Parathyroid adenoma (tissue), 2 donors: ENCODE measurements around the gene KRTAP5-7.
"Not testable (repeated sequence)": the region's sequence is repeated elsewhere in the genome, so short reads cannot be mapped to it uniquely, and the experiment has no call there.

ENCODE experiments used
- H2AFZ ChIP-seq: fragments of 300-600 bp; sonication (generic); one replicate; pipeline ENCODE4 v1.7.0; 2017; ENCODE audit warnings: antibody characterized with exemption, mild to moderate bottlenecking
- H3K27ac ChIP-seq: fragments of 300-600 bp; sonication (generic); one replicate; pipeline ENCODE4 v1.7.0; 2017
- H3K27me3 ChIP-seq: fragments of 300-600 bp; sonication (generic); one replicate; pipeline ENCODE4 v1.7.0; 2017; ENCODE audit warnings: low read length; ENCODE audit not compliant: control insufficient read depth, insufficient read depth
- H3K36me3 ChIP-seq: fragments of 300-600 bp; sonication (generic); one replicate; pipeline ENCODE4 v1.7.0; 2017; ENCODE audit warnings: low read length; ENCODE audit not compliant: control insufficient read depth, insufficient read depth
- H3K4me1 ChIP-seq: fragments of 300-600 bp; sonication (generic); one replicate; pipeline ENCODE4 v1.7.0; 2017; ENCODE audit warnings: control low read depth
- H3K4me2 ChIP-seq: fragments of 300-600 bp; sonication (generic); one replicate; pipeline ENCODE4 v1.7.0; 2017; ENCODE audit warnings: low read length
- H3K4me3 ChIP-seq: fragments of 300-600 bp; sonication (generic); one replicate; pipeline ENCODE4 v1.7.0; 2017; ENCODE audit warnings: low read depth, low read length
- H3K79me2 ChIP-seq: fragments of 300-600 bp; sonication (generic); one replicate; pipeline ENCODE4 v1.7.0; 2017; ENCODE audit warnings: control low read depth
- H3K9ac ChIP-seq: fragments of 300-600 bp; sonication (generic); one replicate; pipeline ENCODE4 v1.7.0; 2017; ENCODE audit warnings: mild to moderate bottlenecking
- H3K9me3 ChIP-seq: fragments of 300-600 bp; sonication (generic); one replicate; pipeline ENCODE4 v1.7.0; 2017; ENCODE audit warnings: low read length; ENCODE audit not compliant: control insufficient read depth
- CTCF ChIP-seq: fragments of 300-600 bp; sonication (generic); IDR thresholded peaks from one replicate; pipeline ENCODE4 v1.7.0; 2017; ENCODE audit warnings: antibody characterized with exemption, mild to moderate bottlenecking
- donor health status: primary hyperparathyroidism.

Gene KRTAP5-7, protein sequence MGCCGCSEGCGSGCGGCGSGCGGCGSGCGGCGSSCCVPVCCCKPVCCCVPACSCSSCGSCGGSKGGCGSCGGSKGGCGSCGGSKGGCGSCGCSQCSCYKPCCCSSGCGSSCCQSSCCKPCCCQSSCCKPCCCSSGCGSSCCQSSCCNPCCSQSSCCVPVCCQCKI

DNA sequence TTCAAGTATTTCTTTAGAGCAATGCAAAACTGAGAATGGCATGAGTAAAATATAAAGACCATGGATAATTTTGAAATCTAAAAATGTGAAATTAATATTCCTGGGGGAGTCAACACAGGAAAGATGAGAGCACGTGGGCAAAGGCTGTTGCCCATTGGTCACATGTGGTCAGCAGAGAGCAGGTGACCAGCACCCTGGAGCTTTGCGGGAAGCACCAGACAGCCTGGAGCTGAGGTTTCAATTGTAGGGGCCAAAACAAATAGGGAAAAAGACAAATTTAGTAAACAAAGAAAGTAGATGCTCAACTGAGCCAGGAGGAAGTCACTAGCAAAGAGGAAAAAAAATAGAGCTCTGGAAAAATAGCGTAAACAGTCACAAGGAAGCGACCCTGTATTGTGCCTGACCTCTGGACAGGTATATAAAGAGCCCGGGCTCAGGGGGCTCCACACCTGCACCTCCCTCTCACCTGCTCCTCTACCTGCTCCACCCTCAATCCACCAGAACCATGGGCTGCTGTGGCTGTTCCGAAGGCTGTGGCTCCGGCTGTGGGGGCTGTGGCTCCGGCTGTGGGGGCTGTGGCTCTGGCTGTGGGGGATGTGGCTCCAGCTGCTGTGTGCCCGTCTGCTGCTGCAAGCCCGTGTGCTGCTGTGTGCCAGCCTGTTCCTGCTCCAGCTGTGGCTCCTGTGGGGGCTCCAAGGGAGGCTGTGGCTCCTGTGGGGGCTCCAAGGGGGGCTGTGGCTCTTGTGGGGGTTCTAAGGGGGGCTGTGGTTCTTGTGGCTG, at the start of gene KRTAP5-7:
Gene KRTAP5-7 (plus strand): TSS at position 472 of the 780 bp plus-strand sequence. CDS start 34 bp downstream, at position 506.
- H2AFZ ChIP-seq, H3K79me2 ChIP-seq, H3K4me3 ChIP-seq, H3K9ac ChIP-seq, H3K9me3 ChIP-seq, H3K27ac ChIP-seq, H3K4me2 ChIP-seq, H3K36me3 ChIP-seq, H3K4me1 ChIP-seq, H3K27me3 ChIP-seq: not testable (repeated sequence)

GRCh38 chr11:71477641-71478527, 49.2 kb upstream of the KRTAP5-7 start:
- H3K9me3 ChIP-seq, result no peaks in the 10 kb centered on the region
- no peaks in the 10 kb centered on the region for H3K79me2 ChIP-seq
- no peak overlapping the region for H3K4me3 ChIP-seq
- H3K27me3 ChIP-seq, result no peaks in the 10 kb centered on the region
- no peak overlapping the region for H3K9ac ChIP-seq
- no peak overlapping the region for H3K27ac ChIP-seq
- no peak overlapping the region for H3K4me2 ChIP-seq
- no peak overlapping the region for H2AFZ ChIP-seq
- TF ChIP-seq CTCF, result no peak
- no peaks in the 10 kb centered on the region for H3K4me1 ChIP-seq
- no peaks in the 10 kb centered on the region for H3K36me3 ChIP-seq

DNA sequence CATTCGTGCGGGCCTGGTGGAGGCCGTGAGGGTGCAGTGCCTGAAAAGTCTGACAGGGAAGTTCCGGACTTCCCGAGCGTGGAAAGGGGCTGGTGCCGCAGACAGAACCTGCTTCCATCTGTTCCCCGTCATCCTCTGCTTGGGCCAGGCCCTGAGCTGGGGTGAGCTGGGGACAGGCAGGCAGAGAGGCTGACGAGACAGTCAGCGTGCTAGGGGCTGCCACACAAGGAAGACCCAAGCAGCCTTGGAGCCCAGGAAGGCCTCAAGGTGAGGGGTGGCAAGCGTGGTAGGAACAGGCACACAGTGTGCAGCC, 48.6 kb upstream of the KRTAP5-7 start:
- no peak overlapping the region for H3K27ac ChIP-seq
- H2AFZ ChIP-seq, result no peak overlapping the region
- no peaks in the 10 kb centered on the region for H3K27me3 ChIP-seq
- no peaks in the 10 kb centered on the region for H3K4me1 ChIP-seq
- H3K9ac ChIP-seq, result no peak overlapping the region
- no peaks in the 10 kb centered on the region for H3K36me3 ChIP-seq
- H3K4me2 ChIP-seq, result no peak overlapping the region
- no peaks in the 10 kb centered on the region for H3K9me3 ChIP-seq
- no peak overlapping the region for H3K4me3 ChIP-seq
- no peak for TF ChIP-seq CTCF
- H3K79me2 ChIP-seq, result no peaks in the 10 kb centered on the region

- Histone ChIP-seq H2AFZ (no peak overlapping the region), H3K4me3 (no peak overlapping the region), H3K4me1 (no peaks in the 10 kb centered on the region), H3K36me3 (no peaks in the 10 kb centered on the region), H3K27ac (no peak overlapping the region), H3K9me3 (no peaks in the 10 kb centered on the region), H3K4me2 (no peak overlapping the region), H3K27me3 (no peaks in the 10 kb centered on the region), H3K79me2 (no peaks in the 10 kb centered on the region), H3K9ac (no peak overlapping the region)
- TF ChIP-seq CTCF, result no peak
These were observed 45.7 kb upstream of the KRTAP5-7 start for GRCh38 chr11:71481101-71481960.
